HG02970 (cell line): ENCODE results near the gene TRAIP.
"Not testable (repeated sequence)": the region's sequence is repeated elsewhere in the genome, so short reads cannot be mapped to it uniquely, and the experiment has no call there.

ENCODE experiments used
- ATAC-seq: cut with Tn5 transposase; IDR thresholded peaks from one replicate; pipeline ENCODE4 v1.9.1; 2021; ENCODE audit warnings: mild to moderate bottlenecking, moderate library complexity, moderate number of reproducible peaks; ENCODE audit not compliant: unreplicated experiment, low FRiP score

Gene TRAIP

DNA sequence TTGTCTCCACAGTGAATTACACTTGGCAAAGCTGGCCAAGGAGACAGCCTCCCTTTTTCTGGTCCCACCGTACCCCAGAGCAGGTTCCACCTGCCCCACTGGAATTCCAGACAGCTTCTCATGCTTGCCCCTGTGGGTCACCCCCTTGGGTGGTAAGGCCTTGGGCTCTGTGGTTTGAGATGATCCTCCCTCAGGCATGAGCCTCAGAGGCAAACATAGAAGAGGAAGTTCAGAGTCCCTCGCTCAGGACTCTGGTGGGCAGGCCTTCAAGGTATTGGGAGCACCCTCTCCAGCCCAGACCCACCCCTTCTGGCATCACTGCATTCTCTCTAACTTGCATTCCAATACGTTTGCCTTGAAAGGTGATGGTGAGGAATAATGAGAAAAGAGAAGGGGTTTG, 25.0 kb downstream of the TRAIP start:
- no peak for ATAC-seq

DNA sequence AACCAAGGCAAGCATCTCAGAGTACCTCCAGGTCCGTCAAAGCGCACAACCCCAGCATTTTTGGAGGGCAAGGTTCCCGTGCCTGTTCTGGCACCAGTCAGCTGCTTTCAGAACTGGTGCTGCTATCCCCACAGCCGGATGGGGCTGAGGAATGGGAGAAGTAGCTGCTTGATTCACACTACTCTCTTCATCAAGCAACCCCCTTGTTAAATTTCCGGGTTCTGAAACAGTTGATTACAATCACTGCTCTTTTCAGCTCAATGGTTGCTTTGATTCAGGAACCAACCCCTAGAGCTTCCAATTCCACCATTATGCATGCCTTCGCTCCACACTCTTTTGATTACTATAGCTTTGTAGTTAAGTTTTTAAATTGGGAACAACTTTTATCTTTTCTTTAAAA, 30.3 kb downstream of the TRAIP start:
- ATAC-seq, result no peak

DNA sequence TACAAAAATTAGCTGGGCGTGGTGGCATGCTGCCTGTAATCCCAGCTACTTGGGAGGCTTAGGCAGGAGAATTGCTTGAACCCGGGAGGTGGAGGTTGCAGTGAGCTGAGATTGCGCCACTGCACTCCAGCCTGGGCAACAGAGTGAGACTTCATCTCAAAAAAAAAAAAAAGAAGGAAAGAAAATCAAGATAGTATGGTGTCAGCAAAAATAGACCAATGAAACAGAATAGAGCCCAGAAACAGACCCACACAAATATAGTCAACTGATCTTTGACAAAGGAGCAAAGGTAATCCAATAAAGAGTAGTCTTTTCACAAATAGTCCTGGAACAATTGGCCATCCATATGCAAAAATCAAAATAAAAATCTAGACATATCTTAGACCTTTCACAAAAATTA, 33.2 kb downstream of the TRAIP start:
- not testable (repeated sequence) for ATAC-seq

DNA sequence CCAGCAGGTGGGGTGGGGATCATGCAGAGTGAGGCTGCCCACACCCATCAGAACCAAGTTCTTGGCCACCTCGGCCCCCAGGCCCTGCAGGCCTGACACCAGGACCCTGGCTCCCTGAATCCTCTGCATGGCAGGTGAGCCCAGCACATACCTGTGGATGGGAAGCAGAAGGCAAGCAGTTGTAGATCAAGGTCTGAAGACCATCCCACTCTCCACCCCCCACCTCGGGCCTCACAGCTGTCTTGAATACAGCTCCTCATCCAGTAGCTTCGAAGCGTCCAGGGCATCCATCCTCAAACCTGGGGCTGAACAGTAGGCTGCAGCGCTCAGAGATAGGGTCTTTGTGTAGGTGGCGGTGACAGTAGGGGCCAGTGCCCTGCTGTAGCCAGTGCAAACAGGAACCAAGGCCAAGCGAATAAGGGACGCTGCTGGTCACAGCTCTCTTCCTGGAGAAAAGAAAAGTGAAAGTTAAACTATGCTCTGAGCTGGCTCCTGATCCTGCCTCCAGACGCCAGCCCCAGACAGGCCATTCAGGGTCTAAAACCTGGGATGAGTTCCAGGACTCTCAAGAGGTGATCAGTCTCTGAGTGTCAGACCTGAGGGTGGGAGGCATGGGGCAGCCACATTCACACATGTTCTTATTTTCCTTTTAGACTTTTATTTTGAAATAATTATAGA, 42.7 kb downstream of the TRAIP start, which contains the start of gene UBA7:
Gene UBA7 (minus strand): TSS at position 457 of the 678 bp plus-strand sequence. CDS start 166 bp downstream, at position 291.
- no peak for ATAC-seq

DNA sequence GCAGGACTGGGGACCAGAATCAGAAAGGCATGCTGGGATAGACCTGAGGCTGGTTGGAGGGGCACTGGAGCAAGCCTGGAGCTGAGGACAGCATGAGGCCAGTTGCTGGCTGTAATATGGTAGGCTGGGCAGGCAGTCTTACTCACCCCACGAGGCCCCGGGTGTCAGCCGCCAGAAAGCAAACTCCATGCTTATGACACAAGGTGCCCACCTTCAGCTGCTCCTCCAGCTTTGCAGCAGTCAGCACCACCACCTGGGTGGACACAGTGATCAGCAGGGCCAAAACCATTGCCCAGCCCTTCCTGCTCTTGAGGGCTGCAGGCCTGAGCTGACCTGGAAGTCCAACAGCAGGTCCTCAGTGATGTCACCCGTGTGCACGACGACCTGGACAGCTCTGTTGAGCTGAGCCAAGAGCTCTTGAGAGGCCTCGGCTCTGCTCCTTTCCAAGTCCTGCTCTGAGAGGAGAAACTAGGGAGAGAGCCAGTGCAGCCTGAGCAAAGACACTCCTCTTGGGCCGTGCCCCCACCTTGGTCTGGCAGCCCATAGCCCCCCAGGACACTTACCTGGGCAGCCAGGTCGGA, 43.4 kb downstream of the TRAIP start:
- ATAC-seq, result no peak

DNA sequence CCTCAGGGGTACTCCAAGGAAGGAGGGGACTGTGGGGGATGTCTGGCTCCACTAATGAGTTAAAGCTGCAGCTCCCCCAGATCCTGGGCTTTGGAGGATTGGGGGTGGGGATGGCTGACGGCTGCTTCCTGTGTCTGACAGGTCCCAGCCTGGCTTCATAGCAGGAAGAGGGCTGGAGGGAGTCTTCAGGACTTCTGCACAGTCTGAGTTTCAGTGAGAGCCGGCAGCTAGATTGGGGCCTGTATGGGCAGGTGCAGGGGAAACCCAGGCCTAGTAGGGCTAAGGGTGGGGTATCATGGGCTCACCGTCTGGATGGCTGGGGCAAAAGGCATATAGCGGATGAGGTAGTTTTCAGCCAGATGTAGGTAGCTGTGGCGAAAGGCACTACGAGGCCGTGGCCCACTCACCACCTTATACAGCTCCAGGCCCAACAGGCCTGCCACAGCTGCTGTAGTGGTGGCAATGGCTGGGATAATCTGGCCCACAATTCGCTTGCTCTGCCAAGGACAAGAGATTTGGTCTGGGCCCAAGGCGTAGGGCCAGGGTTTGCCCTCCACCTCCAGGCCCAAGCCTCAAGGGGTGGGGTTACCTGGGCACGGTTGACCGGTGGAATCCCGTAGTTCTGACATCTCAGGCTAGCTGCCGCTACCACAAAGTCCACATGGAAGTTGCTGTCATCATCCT, 48.8 kb downstream of the TRAIP start:
- ATAC-seq, result no peak

DNA sequence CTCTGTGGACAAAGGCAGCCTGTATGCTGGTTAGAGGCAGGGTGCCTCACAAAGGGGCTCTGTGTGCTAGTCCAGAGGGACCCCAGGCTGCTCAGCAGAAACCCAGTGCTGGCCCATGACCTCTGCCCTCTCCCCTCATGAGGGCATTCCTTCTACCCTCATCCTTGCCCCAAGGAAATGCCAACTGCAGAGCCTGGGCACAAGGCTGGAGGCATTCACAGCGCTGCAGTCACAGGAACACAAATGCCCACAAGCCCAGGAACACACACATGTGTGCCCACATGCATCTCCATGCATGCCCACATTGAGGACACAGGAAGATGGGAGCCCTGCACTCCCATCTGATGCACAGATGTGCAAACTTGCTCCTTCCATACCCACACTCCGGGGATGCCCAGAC, 49.5 kb downstream of the TRAIP start:
- no peak for ATAC-seq

DNA sequence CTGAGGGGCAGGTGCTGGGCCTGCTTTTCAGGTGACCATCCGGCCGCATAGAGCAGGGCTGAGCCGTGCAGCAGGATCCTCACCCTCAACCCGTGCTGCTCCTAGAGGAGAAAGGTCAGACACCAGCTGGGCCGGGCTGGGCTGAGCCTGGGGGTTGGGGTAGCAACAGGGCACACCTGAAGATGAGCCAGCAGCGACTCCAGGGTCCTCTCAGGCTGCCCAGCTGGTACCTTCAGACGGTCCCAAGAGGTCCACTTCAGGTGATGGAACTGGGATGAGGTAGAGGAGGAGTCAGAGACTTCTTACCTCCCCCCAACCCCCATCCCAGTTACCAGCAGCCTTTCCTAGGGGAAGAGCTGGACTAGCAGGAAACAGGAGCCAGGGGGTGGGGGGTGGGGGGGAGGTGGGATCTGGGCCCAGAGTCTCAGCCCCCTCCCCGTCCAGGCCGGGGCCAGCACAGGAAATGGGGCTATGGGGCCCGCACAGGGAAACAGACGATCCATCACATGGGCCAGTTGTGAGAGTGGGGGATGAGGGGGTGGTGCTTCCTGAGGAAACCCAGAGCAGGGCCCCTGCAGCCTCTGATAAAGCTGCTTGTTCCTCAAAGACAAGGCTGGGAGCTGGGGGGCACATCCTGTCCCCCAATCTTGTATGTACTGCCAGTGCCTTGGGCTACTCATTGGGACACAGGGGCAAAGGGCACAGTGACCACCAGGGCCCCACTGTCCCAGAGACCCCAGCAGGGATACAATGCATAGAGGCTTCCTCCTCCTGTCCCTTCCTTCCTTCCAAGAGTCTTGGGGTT, 50.3 kb downstream of the TRAIP start:
- ATAC-seq, result no peak

DNA sequence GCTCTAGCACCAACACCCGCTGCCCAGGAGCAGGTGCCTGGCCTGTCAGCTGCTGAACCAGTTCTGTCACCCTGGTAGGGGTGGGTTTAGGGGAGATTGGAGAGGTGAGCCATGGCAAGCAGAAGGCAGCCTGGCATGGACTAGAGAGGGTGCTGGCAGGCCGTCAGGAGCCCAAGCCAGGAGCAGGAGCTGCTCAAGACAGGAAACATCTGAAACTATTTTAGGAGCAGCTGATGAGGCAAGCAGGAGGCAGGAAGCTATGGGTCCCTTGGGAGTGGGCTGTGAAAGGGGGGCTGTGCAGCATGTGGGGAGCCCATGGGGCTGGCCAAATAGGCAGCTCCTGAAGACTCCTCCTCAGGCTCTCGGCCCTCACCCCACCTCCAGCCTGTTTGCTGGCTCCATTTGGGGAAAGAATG, 51.0 kb downstream of the TRAIP start:
- ATAC-seq, result no peak

DNA sequence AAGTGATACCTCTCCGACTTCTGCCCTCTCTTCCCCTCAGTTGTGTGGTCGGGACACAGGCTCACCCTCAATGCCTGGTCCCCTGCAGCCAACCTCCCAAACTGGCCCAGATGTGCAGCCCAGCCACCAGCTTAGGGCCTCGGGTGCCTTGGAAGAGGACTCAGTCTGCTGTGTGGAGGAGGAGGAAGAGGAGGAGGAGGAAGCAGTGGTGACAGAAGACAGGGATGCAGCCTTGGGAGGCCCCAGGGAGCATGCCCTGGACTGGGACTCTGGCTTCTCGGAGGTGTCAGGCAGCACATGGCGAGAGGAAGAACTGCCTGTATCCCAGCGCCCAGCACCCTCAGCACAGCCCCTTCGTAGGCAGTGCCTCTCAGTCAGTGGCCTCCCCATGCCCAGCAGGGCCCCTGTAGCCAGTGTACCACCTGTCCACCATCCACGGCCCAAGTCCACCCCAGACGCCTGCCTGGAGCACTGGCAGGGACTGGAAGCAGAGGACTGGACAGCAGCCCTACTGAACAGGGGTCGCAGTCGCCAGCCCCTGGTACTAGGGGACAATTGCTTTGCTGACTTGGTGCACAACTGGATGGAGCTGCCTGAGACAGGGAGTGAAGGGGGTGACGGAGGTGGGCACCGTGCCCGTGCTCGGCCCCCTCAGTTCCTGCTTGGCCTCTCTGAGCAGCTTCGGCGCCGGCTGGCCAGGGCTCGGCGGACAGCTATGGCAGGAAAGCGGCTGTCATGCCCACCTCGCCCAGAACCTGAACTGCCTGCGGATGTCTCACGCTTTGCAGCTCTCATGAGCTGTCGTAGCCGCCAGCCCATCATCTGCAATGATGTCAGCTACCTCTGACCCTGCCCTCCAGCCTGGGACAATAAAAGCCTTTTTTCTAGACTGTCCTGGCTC, 52.0 kb downstream of the TRAIP start:
- no peak for ATAC-seq

DNA sequence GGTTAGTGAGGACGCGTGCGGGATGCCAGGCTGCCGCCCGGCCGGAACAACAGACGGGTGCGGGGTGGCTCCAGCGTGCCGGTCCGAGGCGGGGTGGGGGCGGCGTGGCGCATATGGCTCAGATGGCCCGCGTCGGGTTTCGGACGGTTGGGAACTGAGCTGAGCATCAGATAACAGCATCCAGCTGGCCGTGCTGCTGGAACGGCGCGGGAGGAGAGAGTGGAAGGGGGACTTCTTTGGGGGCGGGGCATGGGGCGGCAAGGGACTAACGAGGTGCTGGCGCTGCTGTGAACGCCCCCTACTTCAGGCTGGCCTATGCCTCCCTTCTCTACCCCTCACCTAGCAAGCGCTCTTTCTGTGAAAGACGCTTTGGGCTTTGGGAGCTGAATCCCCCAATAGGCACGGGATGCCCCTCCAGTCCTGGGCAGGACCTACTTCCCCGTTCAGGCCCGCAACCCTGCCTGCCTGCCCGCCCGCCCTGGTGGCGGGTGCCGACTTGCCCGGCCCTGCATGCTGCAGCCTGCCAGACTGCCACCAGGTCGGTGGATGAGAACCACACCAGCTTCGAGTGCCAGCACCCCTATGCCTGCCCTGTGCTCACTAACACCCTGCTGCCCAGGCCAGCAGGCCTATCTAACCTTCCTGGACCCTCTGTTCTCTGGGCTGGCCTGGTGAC, 52.8 kb downstream of the TRAIP start:
- peak; percentile 9 for ATAC-seq

DNA sequence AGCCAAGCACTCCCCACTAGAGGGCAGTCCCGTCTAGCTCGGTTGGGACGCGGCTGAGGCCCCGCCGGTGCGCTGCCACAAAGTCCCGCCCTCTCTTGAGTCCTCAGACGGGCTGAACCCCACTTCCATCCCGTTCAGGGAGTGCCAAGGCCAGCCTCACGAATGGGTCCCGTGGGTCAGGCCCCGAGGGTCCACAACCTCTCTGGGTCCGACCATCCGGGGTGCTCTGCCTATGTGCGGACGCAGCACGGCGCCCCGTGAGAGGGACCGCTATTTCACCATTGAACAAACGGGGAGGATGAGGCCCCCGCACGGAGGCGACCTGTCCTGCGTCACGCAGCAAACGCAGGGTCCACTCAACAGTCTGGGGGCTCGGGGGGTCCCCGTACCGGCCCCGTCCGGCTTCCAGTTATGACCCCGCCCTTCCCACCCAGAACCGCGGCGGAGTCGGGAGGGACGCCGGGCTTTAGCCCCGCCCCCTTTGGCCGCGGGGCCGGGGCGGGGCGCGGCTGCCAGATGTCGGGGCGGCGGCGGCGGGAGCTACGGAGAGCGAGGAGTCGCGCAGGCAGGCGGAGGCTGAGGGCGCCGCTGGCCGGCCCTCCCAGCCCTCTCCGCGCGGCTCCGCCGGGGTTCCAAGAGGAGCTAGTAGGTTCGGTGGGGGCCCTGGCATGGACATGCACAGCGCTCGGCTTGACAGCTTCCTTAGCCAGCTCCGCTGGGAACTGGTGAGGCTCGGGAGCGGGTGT, 53.5 kb downstream of the TRAIP start, which contains the start of gene INKA1:
Gene INKA1 (plus strand): TSS at position 543 of the 746 bp plus-strand sequence. CDS start 132 bp downstream, at position 675.
- peak; percentile 56 for ATAC-seq

DNA sequence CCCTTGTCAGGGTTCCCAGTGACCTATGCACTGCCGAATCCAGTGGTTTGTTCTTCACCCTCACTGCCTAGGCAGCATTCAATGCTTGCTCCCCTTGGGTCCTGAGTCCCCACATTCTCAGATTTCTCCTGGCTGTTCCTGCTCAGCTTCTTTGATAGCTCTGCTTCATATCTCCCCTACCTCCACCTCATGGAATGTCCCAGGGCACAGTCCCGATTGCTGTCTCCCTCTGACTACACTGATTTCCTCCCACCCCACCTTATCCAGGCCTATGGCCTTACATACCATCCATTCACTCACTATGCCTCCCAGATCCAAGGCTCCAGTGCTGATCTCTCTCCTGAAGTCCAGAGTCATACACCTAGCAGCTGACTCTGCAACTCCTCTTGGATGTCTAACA, 55.2 kb downstream of the TRAIP start:
- ATAC-seq, result no peak

DNA sequence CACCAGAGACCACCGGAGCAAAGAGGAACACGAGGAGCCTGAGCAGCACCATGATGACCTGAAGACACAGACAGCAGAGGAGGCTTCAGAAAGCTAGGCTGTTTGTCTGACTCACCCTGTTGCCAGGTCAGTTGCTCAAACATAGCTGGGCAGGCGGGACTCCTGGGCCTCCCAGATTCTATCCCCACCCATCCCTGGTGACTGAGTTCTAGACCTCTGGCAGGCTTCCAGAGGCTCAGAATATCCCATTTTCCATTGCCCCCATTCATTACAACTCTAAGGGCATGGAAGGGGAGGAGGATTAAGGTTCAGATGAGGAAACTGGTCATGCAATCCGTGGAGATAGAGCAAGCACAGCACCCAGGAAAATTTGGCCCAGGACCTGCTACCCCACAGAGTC, 56.6 kb downstream of the TRAIP start, which contains the start of gene CDHR4:
Gene CDHR4 (minus strand): TSS at position 113 of the 400 bp plus-strand sequence. CDS start 61 bp downstream, at position 52.
- ATAC-seq, result no peak

DNA sequence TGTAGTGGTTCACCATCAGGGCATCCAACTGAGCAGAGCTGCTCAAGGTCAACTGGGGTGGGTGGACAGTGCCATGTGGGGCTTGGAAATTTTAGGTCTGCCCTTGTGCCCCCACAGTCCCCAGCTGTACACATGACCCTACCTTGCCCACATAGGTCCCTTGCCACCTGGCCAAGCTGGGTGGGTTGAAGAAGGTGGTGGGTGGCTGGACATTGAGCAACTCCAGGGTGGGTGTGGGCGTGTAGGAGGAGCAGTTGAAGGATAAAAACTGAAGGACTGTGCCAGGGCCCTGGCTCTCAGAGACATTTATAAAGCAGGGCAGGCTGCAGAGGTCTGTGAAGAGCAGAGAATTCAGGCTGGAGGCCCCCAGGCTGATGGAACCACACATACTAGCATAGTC, 57.3 kb downstream of the TRAIP start:
- no peak for ATAC-seq

DNA sequence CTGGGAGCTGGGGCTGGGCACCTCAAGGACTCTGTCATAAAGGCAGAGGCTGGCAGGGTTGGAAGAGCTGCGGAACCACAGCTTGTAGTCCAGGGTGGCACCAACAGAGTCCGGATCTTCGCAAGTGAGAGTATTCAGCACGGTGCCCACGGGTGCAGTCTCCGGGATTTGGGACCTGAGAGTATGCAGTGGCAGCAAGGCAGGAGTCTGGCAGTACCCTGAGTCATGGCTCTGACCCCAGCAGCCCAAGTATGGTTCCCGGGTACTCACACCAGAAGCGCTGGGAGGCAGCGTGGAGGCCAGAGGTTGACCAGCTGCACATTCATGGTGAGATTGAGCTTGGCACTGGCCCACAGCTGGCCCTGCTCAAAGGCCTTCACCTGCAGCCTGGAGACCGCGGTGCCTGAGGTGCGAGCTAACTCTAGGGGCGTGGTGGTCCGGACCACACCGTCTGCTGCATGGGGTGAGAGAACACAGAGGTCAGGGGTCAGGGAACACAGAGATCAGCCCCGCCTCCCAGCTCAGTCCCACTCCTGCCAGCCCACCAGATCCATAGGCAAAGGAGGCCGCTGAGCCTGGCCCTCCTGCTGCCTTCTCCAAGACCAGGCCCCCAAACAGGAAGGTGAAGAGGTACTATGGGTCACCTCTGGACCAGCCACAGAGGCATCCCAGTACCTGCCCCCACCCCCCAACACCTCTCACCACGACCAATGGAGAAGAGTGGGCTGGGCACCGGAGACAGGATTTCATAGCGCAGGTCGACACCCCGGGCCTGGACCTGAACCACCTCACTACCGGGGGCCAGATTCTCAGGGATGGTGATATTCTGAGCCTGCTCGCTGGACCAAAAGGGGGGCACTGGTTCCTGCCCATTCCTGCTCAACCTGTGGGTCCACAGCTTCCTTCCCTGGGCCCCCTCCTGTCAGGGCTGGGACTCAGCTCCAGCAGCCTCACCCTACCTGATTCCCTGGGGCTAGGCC, 61.1 kb downstream of the TRAIP start:
- no peak for ATAC-seq

DNA sequence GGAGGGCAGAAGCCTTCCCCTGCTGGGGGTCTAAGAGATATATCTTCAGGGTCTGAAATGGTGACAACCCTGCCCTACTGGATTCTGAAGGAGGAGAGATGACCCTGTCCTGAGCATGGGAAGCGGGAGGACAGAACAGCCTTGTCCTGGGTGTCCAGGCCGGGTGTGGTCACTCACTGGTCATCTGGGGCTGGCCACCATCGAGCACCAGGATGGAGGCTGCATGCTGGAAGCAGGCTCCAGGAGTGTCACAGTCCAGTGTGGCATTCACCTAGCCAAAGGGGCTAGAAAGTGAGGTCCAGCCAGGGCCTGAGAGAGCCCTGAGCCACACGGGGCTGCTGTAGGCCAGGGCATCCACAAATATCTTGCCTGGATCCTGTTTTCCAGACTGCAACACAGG, 61.9 kb downstream of the TRAIP start:
- no peak for ATAC-seq
